Measurements from ENCODE around the gene ABCC8.

Gene ABCC8

GRCh38 chr11:17476317-17477083 lies at the start of gene ABCC8:
Gene ABCC8 (minus strand): TSS chr11:17476845. CDS start chr11:17476776, 69 bp downstream.
- DNase-seq = no peak

GRCh38 chr11:17526326-17526725 lies 49.7 kb upstream of the ABCC8 start:
- no peak for DNase-seq

- no peak for DNase-seq
These were observed 48.9 kb upstream of the ABCC8 start for GRCh38 chr11:17525570-17525969.

GRCh38 chr11:17524221-17524620 lies 47.6 kb upstream of the ABCC8 start:
- no peak for DNase-seq

- no peak for DNase-seq
These were observed 46.0 kb upstream of the ABCC8 start for GRCh38 chr11:17522655-17523054.

- no peak for DNase-seq
These were observed 44.7 kb upstream of the ABCC8 start for GRCh38 chr11:17521106-17521900.

- DNase-seq = peak; percentile 58
These were observed 42.6 kb upstream of the ABCC8 start for GRCh38 chr11:17519061-17519885.

- DNase-seq = no peak
These were observed 41.7 kb upstream of the ABCC8 start for GRCh38 chr11:17518366-17518765.

- no peak for DNase-seq
These were observed 40.5 kb upstream of the ABCC8 start for GRCh38 chr11:17517186-17517585.

GRCh38 chr11:17516551-17517150 lies 40.0 kb upstream of the ABCC8 start:
- peak; percentile 82 for DNase-seq

GRCh38 chr11:17515443-17516176 lies 39.0 kb upstream of the ABCC8 start:
- DNase-seq = no peak

GRCh38 chr11:17514476-17514875 lies 37.8 kb upstream of the ABCC8 start:
- no peak for DNase-seq

GRCh38 chr11:17513853-17514252 lies 37.2 kb upstream of the ABCC8 start:
- DNase-seq = no peak

- DNase-seq = no peak
These were observed 35.5 kb upstream of the ABCC8 start for GRCh38 chr11:17512101-17512500.

- DNase-seq = no peak
These were observed 34.9 kb upstream of the ABCC8 start for GRCh38 chr11:17511571-17511970.

GRCh38 chr11:17510507-17511206 lies 34.0 kb upstream of the ABCC8 start:
- DNase-seq = no peak

GRCh38 chr11:17508791-17509190 lies 32.1 kb upstream of the ABCC8 start:
- no peak for DNase-seq

- no peak for DNase-seq
These were observed 31.7 kb upstream of the ABCC8 start for GRCh38 chr11:17508306-17508705.

GRCh38 chr11:17507773-17508172 lies 31.1 kb upstream of the ABCC8 start:
- DNase-seq = no peak

GRCh38 chr11:17506942-17507341 lies 30.3 kb upstream of the ABCC8 start:
- no peak for DNase-seq

- DNase-seq = no peak
These were observed 29.7 kb upstream of the ABCC8 start for GRCh38 chr11:17506314-17506713.
